Measurements from ENCODE around the gene ZBTB40.

ZBTB40 gene

DNA sequence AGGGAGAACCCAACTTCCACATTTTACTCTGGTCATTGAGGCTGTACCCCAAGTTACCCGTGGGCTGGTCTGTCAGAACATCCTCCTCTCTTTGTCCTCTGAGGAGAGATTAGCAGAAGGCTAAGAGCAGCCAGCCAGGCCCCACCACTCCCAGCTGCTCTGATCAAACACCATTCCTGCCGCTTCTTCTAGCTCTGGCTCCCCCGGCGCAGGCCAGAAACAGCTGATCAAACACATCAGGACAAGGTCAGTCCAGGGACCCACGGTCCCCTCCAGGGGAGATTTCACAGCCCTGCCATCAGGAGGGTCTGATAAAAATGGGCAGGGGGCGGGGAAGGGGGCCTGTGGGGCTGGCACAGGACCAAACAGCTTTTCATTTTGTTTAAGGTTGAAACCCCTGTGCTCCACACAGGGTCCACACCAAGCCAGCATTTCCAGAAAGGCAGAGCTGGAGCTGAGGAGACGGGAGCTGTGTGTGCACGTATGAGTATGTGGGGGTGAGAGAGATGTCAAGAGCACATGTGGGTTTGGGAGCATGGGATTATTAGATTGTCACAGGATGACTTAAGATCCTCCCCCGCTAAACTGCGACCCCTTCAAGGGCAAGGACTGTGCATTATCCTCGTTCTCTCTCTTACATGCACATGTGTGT, 81.7 kb downstream of the ZBTB40 start:
- DNase-seq (ENCODE audit: low read depth): no peak

DNA sequence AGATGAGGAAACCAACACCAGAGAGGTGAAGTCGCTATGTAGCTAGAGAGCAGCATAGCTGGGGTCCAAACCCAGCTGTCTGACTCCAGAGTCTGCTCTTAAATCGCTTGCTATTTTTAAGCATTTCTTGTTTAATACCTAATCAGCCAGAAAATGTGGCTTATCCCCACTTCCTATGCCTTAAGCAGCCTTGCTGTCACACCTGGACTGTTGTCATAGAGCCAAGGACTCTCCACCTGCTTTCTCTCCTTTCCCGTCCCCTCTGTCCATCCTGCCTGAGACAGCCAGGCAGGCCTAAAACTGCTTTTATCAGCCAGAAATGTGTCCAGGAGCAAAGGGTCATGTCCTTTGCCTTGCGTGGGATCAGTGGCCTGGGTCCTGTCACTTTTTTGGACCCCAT, 83.3 kb downstream of the ZBTB40 start:
- no peak for DNase-seq (ENCODE audit: low read depth)

DNA sequence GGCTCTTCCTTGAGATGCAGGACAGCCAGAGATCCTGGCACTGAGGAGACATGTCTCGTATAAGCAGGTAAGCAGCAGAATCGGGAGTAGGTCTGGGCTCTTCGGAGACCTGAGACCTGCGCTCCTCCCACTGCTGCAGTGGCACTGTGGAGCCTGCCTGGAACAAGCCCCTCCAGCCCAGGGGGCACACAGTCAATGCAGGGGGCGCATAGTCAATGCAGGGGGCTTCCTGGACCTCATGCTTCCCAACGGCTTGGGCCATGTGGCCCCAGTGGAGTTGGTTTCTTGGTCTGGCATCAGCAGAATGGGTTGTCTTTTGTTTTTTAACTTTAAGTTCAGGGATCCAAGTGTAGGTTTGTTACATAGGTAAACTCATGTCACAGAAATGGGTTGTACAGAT, 83.7 kb downstream of the ZBTB40 start:
- no peak for DNase-seq (ENCODE audit: low read depth)

DNA sequence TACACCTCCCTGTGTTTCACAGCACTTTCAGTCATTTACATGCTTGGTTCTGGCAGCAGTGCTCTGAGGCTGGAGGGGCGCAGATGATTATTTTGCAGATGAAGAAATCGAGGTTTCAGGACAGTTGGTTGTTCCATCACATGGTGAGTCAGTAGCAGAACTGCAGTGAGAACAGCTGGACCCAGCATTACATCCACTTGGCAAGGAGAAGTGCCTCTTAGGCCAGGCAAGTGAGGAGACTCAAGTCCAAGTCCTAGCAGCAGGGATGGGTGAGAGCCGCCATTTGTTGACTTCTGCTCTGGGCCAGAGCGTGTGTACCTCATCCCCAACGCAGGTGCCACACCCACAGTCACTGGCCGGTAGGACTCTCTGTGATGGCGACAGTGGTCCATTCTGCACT, 84.9 kb downstream of the ZBTB40 start:
- DNase-seq (ENCODE audit: low read depth): no peak

DNA sequence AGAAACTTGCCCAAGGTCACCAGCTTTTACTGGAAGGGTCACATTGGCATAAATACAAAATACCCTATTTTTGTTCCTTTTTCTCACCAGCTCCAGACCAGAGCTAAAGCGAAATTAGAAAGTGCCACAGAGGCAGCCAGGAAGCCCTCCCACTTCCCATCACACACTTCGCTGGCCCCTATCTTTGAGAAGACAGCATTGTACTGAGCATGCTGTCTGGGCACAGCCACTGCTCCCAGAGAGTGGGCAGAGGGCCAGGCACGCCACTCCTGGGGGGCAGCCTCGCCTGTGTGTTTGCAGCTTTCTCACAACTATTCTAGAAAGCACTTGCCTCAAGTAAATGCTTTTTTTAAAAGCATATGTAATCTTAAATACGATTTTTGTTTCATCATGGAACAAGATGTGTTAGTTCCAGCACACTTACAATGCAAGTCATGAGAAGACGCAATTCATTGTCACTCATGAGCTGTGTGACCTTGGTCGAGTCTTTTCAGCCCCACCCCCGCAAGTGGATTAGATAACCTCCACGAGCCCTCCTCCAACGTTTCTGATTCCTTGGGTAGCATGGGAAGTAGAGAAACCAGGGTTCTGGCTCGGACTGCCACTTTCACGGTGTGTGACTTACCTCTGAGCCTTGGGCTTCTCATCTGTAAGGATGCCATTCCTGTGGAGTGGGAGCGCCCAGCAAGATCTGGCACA, 85.9 kb downstream of the ZBTB40 start:
- DNase-seq (ENCODE audit: low read depth): no peak

DNA sequence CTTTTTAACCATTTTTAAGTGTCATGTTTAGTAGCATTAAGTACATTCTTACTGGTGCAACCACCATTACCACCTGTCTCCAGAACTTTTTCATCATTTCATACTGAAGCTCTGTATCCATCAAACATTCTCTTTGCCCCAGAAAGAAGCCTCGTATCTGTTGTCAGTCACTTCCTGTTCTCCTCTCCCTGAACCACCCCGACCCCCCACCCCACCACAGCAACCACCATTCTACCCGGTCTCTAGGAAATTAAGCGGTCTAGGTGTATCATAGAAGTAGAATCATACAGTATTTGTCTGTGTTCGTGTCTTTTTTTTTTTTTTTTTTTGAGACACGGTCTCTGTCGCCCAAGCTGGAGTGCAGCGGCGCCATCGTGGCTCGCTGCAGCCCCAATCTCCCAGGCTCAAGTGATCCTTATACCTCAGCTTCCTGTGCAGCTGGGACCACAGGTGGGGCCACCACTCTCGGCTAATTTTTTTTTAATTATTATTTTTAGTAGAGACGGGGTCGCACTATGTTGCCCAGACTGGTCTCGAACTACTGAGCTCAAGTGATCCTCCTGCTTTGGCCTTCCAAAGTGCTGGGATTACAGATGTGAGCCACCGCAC, 88.0 kb downstream of the ZBTB40 start:
- no peak for DNase-seq (ENCODE audit: low read depth)

DNA sequence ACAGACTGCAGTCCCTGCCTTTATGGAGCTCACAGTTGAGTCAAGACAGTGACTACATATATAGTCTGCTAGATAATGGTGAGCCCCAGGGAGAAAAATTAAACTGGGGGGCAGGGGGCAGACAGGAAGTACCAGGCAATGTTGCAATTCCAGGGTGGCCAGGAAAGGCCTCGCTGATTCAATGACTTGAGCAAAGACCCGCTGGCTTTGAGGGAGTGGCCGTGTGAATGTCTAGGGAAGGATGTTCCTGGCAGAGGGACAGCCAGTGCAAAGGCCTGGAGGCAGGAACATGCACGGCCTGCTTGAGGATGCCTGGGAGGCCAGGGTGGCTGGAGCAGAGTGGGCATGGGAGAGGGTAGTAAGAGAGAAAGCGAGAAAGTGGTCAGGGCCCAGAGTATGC, 88.7 kb downstream of the ZBTB40 start:
- DNase-seq (ENCODE audit: low read depth): peak; percentile 60

DNA sequence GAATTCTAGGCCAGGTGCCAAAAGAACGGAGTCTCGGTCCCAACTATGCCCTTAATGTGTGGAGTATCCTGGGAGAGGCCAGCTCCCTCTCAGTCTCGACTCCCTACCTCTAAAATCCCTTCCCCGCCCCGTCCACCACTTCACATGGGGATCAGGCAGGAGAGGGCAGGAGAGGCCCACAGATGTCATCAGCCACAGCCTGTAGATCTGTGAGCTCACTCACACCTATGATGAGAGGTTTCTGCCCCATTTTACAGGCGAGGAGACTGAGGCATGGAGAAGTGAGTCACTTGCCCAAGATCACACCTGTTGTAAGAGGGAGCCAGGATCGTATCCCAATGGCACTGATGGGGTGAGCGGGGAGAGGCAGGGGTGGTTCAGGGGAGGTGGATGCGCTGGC, 91.2 kb downstream of the ZBTB40 start:
- DNase-seq (ENCODE audit: low read depth): no peak

DNA sequence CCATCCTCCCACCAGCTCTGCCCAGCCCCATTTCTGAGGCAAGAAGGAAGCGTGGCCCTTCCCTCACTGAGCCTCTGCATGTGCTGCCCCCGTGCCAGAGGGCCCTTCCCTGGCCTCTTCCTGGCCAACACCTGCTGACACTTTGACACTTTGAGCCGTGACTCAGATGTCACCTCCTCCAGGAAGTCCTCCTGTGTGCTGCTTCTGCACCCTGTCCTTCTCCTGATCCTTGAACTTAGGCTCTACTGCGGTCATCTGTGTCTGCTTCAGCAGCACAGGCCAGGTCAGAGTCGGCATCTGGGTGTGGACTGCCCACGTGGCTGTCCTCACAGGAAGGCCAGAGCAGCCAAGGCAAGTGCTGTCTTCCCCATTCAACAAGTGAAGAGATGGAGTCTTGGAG, 92.0 kb downstream of the ZBTB40 start:
- DNase-seq (ENCODE audit: low read depth): no peak

DNA sequence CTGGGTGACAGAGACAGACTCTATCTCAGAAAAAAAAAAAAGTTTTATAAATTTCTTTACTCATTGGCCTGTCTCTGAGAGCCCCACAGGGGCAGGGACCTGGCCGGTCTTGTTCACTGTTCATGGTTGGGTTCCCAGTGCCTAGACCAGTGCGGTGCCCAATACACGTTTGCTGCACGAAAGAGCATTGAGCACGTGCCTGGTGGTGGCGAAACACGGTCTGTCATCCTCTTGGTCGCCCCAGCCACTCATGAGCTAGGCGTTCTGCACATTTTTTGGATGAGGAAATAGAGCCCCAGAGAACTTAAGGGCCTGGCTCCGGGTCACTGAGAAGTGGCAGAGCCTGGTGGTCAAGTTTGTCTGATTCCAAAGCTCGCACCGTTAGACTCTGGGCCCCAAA, 93.0 kb downstream of the ZBTB40 start:
- DNase-seq (ENCODE audit: low read depth): no peak

DNA sequence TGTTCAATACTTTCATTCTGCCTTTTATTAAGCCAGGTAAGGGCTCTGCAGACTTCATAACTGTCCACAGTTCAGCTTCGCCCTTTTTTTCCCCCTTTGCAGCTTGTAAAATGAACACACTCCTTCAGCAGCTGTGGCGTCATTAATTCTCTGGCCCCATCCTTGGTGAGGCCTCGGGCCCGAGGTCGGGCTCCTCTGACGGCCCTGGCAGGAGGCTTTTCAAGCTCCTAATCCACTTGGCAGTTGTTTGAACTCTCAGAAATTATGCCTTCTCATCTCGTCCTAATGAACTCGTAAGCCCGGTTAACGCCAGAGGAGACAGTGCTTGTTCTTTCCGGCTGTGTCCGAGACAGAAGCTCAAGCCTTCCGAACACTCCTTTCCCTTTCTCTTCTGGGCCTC, 93.5 kb downstream of the ZBTB40 start:
- DNase-seq (ENCODE audit: low read depth): no peak

DNA sequence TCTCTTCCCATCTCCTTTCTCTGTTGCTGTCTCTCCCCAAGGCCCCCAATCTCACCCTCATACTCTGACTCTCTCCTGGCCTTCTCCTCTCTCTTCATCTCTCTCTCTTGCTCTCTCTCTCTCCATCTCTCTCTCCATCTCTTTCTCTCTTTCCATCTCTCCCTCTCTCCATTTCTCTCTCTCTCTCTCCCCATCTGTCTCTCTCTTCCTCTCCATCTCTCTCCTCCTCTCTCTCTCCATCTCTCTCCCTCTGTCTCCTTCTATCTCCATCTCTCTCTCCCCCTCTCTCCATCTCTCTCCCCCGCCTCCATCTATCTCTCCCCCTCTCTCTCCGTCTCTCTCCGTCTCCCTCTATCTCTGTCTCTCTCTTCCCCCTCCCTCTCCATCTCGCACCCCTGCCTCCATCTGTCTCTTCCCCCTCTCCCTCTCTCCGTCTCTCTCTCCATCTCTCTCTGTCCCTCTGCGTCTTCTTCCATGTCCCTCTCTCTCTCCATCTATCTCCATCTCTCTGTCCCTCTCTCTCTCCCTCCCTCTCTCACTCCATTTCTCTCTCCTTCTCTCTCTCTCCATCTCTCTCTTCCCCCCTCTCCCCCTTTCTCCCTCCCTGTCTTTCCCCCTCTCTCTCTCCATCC, 95.7 kb downstream of the ZBTB40 start:
- no peak for DNase-seq (ENCODE audit: low read depth)

DNA sequence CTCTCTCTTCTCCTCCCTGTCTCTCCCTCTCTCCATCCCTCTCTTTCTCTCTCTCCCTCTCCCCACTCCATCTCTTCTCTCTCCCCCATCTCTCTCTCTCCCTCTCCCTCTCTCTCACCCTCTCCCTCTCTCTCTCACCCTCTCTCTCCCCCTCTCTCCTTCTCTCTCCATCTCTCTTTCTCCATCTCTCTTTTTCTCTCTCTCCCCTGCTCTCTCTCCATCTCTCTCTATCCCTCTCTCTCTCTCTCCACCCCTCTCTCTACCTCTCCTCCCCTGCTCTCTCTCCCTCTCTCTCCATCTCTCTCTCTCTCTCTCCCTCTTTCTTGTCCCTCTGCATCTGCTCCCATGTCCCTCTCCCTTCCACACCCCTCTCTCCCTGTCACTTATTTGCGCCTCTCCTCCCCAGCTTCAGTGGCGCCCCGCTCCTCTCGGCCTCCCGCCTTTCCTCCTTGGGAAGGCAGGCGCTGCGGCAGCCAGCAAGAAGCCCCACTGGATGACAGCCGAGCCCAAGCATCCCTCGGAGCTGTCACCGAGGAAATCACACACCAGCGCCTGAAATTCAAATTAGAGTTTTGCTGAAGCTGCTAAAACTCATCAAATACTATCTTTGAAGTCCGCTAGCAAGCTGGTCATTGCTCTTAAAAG, 96.3 kb downstream of the ZBTB40 start:
- no peak for DNase-seq (ENCODE audit: low read depth)

DNA sequence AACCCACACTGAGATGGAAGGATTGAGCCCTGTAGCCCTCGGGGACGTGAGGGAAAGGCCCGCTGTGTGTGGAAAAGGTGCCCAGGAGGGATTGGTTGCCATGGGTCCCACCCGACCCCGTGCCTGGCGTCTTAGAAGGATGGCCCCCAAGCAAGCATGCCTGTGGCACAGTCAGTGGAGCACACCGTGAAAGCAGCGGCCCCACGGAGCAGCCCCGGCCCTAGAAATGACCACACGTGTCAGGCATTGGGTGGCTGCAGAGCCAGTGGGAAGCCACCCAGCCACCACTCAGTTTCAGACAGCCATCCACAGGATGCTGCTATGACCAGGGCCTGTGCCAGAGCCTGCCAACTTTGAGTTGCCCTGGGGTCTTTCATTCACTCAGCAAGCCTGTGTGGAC, 98.4 kb downstream of the ZBTB40 start:
- DNase-seq (ENCODE audit: low read depth): no peak

DNA sequence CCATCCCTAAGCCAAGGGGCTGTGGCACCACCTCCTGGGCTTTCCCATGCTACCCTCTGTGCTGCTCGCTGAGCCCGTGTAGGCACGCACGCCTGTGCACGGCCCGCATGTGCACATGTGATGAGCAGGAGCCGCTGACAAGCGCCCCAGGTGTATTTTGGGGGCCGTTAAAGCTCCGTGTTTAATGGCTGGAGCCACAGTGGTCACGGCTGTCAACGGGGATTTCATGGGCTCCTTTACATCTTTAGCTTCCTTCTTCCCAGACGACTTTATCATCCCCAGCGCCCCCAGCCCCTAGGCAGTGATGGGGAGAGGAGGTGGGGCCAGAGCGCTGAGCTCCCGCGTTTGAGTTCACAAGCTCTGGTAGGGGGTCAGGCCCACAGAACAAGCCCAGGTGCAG, 99.9 kb downstream of the ZBTB40 start:
- DNase-seq (ENCODE audit: low read depth): no peak

DNA sequence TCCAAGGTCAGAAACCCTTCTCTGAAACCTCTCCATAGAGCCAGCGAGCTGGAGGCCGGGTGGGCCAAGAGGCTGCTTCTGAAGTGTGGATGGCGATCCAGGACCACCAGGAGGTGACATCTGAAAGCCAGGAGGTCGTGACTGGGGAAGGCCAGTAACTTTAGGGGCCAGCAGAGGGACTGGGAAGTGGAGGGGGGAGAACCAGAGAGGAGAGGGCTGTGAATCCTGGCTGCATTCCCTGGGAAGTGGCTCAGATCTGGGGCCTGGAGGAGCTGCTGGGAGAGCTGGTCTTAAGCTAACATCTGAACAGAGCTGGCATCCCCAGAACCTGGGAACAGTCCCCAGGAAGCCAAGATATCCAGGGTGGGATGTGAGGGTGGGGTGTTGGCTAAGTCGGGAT, 100.4 kb downstream of the ZBTB40 start:
- no peak for DNase-seq (ENCODE audit: low read depth)

DNA sequence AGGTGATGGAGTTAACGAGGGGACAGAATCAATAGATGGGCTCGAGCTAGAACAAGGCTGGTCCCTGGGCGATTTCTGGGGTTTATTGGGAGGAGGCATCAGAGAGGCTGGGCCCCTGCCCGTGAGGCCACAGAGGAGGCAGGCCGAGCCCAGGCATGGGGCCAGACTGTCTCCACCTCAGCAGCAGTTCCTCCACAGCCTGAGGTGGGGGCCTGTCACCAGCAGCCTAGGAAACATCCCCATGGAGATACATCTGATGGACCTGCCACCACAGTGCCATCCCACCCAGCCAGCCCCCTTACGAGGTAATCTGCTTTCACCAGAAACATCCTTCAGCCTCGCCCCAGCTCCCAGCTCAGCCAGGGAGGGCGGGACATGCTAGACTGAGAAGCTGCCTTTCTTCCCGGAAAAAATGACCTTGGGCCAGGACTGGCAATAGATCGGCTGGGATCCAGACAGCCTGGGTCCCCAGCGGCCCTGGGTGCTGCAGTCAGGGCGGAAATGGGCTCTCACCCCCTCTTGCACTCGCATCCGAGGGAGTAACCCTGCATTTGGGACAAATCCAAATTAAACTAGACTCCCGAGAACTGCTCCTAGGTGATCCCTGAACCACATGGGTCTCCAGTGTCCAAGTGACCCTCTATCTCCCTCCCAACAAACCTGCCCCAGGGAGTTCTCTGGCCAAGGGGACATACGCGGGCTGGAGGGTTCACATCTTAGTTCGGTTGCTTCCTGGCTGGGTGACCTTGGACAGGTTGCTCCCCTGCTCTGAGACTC, 101.6 kb downstream of the ZBTB40 start:
- no peak for DNase-seq (ENCODE audit: low read depth)

DNA sequence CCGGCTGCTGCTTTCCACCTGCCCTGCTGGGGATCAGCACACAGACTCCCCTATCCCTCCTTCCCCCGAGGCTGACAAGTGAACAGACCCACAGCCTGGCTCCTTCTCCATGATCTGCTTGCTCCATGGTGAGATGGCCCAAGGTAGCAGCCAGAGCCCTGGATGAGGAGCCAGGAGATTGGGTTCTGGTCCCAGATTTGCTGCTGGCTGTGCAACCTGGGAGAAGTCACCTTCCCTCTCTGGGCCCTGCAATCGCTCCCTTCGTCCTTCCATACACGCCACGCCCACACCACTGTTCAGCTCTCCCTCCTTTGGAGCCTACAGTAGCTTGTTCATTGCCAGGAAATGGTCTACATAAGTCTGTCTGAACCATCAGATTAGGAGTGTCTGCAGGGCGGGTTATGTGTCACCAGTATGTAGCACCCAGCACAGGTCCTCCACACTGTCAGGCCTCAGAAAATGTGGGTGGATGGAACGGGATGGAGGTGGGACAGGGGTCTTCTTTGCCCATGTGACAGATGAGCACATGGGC, 102.4 kb downstream of the ZBTB40 start:
- peak; percentile 3 for DNase-seq (ENCODE audit: low read depth)

DNA sequence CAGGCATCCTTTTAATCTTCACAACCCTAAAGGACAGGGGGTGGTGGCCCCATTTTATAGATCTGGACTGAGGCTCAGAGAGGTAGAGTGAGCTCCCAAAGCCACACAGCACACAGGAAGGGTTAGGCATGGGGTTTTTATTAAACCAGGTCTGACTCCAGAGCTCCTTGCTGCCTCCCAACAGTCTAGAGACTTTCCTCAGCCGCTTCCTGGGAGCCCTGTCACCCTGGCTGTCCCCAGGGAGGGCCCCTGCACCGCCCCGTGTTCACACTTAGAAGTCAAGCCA, 103.7 kb downstream of the ZBTB40 start:
- no peak for DNase-seq (ENCODE audit: low read depth)

DNA sequence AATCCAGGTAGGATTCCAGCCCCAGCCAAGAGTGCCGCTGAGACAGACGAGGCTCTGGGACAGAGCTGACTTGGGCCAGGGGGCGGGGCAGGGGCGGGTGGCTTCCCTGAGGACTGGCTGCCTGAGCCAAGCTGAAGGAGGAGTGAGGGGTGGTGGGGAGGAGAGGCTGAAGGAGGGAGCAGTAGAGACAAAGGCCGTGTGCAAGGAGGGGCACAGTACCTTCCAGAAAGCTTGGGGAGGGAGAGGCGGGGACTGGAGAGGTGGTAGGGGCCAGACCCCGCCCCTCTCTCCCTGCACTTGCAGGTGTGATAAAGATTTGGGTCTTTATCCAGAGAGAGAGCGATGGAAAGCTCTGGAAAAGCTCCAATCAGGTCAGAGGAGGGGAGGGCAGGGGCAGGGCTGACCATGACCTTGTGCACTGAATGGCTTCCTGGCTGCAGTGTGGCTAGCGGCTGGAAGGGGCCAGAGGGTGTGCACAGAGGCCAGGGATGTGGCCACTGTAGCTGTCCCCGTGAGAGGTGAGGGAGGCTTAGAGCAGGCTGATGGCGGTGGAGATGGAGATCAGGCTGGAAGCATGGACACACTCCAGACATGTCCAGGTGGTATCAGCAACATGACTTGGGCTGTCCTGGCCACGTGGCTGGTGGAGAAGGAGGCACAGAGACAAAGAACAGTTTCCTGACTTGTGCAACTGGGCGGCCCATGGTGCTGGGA, 104.9 kb downstream of the ZBTB40 start:
- DNase-seq (ENCODE audit: low read depth): no peak

DNA sequence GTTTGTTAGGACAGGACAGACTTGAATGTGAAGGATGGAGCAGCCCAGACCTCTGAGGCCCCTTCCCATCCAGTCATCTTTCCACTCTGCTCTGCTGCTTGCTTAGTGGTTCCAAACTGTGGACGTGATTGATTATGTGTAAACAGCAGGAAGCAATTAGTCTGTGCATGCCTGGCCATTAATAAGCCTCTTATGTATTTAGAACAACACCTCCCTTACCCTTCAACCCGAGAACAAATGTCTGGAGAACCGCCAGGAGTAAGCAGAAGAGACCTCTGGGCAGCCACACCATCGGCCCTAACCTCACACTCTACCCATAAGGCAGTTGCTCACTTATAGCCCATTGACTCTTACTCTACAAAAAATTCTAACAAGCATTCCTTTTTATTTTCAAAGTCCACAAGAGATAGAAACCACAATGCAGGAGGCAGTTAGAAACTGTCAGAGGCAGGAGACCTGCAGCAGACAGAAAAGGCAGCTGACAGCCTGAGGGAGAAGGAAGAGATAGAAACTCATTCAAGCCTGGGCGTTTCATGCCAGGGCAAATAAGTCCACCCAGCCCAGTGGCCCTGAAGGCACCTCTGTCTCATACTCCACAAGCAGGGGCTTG, 105.8 kb downstream of the ZBTB40 start:
- peak; percentile 17 for DNase-seq (ENCODE audit: low read depth)
